Measurements from ENCODE around the gene STN1. TPM values are rescaled to one million over a fixed set of nuclear protein-coding genes. Genes with fewer than 3 reads are reported as not detected.

The STN1 gene
- total and polyA plus RNA-seq, 2 of the 4 experiments (the other 2 are of a cell fraction): 17.8 to 32.3 TPM

DNA sequence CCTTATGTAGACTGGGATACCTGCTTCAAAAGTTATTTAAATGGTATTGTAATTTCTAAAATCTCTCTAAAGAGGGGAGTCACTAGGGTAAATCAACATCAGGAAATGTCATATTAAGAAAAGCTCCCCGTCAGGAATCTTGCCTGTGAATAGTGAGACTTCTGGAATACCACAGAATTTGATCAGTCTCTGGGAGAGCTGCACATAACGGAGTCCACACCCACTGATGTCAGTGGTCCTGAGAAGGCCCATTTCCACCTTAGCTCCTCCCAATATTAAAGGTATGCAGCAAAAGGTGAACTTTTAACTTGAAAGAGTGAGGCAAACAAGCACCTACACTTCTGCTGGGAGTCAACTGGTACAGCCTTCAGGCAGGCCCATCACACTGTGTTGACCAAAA, 27.3 kb downstream of the STN1 start:
- in situ Hi-C loops (cut with MboI; ENCODE audit: low sequenced_read_pairs) (no loop called here), dilution Hi-C loops (cut with HindIII; ENCODE audit: low sequenced_read_pairs, unreplicated experiment) (no loop called here), intact Hi-C loops (cut with micrococcal nuclease) (no loop called here)
- Histone ChIP-seq H2BK120ac (ENCODE audit: low read depth, low read length) (no peak overlapping the region), H3K9me3 (ENCODE audit: control insufficient read depth, insufficient read depth, low read length) (no peaks in the 10 kb centered on the region), H3K23ac (ENCODE audit: low read depth, low read length) (no peak overlapping the region), H2BK15ac (ENCODE audit: low read depth, low read length) (no peak overlapping the region), H3K4me3 (ENCODE audit: insufficient read depth, low read depth, low read length) (no peak overlapping the region), H3K4ac (ENCODE audit: low read depth, low read length) (no peak overlapping the region), H4K8ac (ENCODE audit: low read depth in 2 of 2, low read length in 2 of 2) (no peak overlapping the region), H3K79me1 (ENCODE audit: low read depth in 1 of 2, low read length in 2 of 2) (peaks cover 0 to 13% of the 10 kb centered on the region in 2 experiments; a peak in 1 of 4 replicates), H4K20me1 (ENCODE audit: insufficient read depth, low read length) (peaks cover 9% of the 10 kb centered on the region), H2AK5ac (ENCODE audit: low read depth, low read length) (no peak overlapping the region), H3K27me3 (ENCODE audit: control insufficient read depth, insufficient read depth, low read length) (no peaks in the 10 kb centered on the region), H3K18ac (ENCODE audit: low read depth, low read length) (no peak overlapping the region), H3K56ac (ENCODE audit: extremely low read depth, insufficient read depth, low read length) (no peak overlapping the region), H3K36me3 (ENCODE audit: control insufficient read depth, insufficient read depth, low read length) (peaks cover 5% of the 10 kb centered on the region; the same call in 1 of the 2 replicates), H2AFZ (replicated peaks; ENCODE audit: low read length, poor library complexity) (no peak overlapping the region), H2BK5ac (ENCODE audit: low read depth, low read length, poor library complexity, severe bottlenecking) (no peak overlapping the region), H3K27ac (ENCODE audit: insufficient read depth, low read length) (no peak overlapping the region), H3K4me2 (ENCODE audit: low read depth, low read length) (no peak overlapping the region), H3K9me1 (ENCODE audit: insufficient read depth, low read length) (peaks cover 4% of the 10 kb centered on the region), H4K91ac (ENCODE audit: insufficient read depth, low read depth, low read length) (no peak overlapping the region), H4K5ac (ENCODE audit: low read depth, low read length) (no peak overlapping the region), H3K14ac (replicated peaks; ENCODE audit: low read depth, low read length) (no peak overlapping the region), H2AK9ac (replicated peaks; ENCODE audit: low read depth, low read length, poor library complexity) (no peak overlapping the region), H2BK20ac (ENCODE audit: low read depth, low read length) (no peak overlapping the region), H3K9ac (ENCODE audit: low read depth, low read length) (no peak overlapping the region), H3K4me1 (ENCODE audit: control insufficient read depth, insufficient read depth, low read length) (peaks cover 26% of the 10 kb centered on the region)
- BruUV-seq (replicated peaks): no TSS peak
- DNase-seq (no peak), ATAC-seq (ENCODE audit: low read depth) (no peak)
- ChIA-PET POLR2A (ENCODE audit: unreplicated experiment) (no interaction called here), CTCF (interaction anchor here (0.5 to 0.6 kb wide), 2 partner anchors 18 to 21 kb away, joined by 3 read pairs; no protein-coding TSS in a partner anchor)
- no peak for TF ChIP-seq MAFK (IDR thresholded peaks at IDR 0.05; ENCODE audit: low read depth, low read length)
- no peak for TF ChIP-seq NFE2L2 (IDR thresholded peaks at IDR 0.05; ENCODE audit: low read depth, low read length)
- no peak for TF ChIP-seq MAZ (IDR thresholded peaks at IDR 0.05; ENCODE audit: borderline replicate concordance, low read depth, low read length)
- TF ChIP-seq RAD21 (IDR thresholded peaks at IDR 0.05; ENCODE audit: low read length): no peak
- no peak for TF ChIP-seq CEBPB (IDR thresholded peaks at IDR 0.05; ENCODE audit: low read depth, low read length)
- WGBS, 2 experiments (ENCODE audit: extremely low coverage in 2 of 2, insufficient read length in 1 of 2): no CpG with 5 or more reads among the region's 2 CpGs

All from IMR-90 (cell line).